ENCODE data around the gene KLRF2.

DNA sequence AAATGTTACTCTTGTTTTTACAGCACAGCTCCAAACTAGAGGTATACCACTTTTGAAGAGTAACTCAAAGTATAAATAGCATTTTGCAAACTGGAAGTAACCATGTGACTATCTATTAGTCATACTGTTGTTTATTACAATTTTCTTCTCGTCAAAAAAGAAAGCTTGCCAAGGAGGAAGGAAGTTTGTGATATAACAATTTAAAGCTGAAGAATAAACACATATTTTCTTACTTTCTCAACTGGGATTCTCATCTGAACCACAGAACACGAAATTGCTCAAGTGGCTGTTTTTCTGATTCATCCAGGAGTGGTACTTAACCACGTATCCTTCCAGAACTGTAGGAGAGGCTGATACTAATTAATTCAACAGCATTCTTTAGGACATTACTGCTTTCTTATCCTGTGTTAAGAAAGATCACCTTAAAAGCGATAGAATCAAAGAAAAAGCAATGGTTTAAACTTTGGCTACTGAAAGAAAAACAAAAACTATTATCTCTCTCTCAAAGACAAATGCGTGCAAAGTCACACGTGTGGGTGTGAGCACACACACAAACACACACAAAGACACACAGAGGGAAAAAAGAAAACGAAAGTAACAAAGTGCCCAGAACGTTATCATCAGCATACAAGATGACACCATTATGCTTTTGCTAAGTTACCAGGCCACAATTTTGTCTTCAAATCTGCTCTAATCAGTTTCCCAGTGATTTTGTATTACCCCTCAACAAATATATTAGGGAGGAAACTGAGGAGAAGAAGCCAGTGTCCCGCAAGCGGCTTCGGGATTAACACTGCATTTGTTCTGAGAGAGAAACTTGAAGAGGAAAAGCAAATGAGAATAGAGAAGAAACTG, 11.8 kb upstream of the KLRF2 start, which contains the start of gene CLEC2B:
- TF ChIP-seq ZNF274 (IDR thresholded peaks at IDR 0.05; ENCODE audit: low read depth, low read length) (no peak), SUZ12 (IDR thresholded peaks at IDR 0.05; ENCODE audit: extremely low read depth, insufficient read depth, insufficient read length) (no peak), YY1 (IDR thresholded peaks at IDR 0.05; ENCODE audit: insufficient read depth, insufficient read length) (no peak)
